GM18520 (cell line): ENCODE results near the gene GPC6.
"Not testable (repeated sequence)": the region's sequence is repeated elsewhere in the genome, so short reads cannot be mapped to it uniquely, and the experiment has no call there.

ENCODE experiments used
- ATAC-seq: cut with Tn5 transposase; IDR thresholded peaks from one replicate; pipeline ENCODE4 v1.9.1; 2021; ENCODE audit not compliant: unreplicated experiment

GPC6 gene

DNA sequence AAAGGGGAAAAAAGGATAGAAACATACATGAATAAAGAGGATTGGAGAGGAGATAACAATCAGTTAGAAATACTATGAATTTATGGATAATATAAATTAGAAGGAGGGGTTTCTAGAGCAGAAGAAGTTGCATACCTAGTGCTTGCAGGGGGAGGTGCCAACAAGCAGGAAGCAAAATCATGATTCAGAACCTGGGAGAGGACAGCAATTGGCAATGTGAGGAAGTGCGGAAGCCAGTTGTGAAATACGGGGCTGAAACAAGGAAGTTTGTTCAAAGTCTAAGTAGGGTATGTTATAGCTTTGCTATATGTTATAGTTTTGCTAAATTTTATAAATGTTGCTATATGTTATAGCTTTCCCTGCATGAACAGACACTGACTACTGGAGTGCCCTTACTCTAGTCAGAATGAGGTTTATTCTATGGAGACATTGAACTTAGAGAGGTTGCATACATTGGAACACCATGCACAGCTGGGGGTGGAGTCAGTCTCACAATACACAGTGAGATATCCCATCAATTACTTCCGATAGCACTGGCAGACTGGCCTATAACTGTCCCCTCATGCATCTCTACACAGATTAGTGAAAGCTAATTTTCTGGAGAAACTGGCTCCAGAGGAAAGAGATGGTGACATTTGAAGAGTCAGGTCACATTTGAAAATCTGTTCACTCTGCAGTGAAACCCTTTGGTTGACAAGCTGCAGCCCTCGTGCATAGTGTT is 92.1 kb downstream of the GPC6 start:
- no peak for ATAC-seq

DNA sequence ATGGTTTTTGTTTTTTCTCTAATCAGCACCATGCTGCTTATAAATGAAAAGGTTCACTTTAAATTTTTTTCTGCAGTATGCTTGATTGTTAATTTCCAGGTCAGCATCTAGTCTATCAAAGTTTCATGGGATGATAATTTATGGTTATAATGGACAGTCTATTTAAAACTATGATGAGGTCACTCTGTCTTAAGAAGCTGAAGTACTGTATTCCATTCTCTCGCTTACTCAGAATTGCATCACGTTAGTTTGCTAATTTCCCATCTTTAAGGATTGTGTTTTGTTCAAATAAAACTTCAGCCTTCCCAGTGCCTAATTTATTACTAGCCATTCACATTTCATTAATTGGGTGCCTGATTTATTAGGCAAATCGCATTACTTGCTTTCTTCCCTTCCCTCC is 94.3 kb downstream of the GPC6 start:
- no peak for ATAC-seq

DNA sequence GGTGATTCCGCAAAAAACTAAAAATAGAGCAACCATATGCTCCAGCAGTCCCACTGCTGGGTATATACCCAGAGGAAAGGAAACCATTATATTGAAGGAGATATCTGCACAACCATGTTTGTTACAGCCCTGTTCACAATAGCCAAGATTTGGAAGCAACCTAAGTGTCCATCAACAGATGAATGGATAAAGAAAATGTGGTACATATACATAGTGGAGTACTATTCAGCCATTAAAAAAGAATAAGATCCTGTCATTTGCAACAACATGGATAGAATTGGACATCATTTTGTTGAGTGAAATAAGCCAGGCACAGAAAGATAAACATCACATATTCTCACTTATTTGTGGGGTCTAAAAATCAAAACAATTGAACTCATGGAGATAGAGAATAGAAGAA is 97.3 kb downstream of the GPC6 start:
- not testable (repeated sequence) for ATAC-seq

DNA sequence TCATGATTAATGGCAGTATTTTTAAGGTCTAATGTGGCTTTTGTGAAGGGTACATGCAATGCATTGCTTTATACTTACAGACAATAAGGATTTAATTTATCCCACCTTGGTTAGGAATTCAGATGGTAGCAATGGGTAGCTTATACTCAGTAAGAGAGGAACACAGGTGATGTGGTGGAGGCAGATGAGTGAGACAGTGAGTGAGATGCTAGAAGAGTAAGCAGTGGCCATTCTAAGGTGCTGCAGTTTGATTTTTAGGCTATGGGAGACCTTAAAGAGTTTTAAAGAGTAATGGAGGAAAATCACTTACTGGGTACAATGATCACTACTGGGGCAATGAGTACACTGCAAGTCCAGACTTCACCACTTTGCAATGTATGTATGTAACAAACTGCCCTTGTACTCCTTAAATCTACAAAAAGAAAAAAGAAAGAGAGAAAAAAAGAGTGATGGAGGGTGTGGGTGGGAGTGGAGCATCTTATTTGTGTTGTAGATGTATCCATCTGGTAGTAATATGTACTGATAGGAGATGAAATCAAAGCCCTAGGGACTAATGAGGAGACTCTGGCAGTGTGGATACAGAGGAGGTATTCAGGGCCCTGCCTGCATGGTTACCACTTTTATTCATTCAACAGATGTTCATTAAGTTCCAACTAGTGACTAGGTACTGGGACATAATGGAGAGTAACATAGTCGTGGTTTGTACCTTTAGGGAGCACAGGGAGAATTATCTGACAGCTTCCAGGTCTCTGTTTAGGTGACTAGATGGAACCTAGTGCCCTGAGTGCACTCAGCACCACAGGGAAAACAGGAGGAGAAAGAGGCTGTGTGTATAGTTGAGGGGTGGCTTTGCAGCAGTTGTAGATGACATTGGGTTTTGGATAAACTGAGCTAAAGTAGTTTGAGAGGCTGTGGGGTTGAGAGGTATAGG is 99.0 kb downstream of the GPC6 start:
- no peak for ATAC-seq

DNA sequence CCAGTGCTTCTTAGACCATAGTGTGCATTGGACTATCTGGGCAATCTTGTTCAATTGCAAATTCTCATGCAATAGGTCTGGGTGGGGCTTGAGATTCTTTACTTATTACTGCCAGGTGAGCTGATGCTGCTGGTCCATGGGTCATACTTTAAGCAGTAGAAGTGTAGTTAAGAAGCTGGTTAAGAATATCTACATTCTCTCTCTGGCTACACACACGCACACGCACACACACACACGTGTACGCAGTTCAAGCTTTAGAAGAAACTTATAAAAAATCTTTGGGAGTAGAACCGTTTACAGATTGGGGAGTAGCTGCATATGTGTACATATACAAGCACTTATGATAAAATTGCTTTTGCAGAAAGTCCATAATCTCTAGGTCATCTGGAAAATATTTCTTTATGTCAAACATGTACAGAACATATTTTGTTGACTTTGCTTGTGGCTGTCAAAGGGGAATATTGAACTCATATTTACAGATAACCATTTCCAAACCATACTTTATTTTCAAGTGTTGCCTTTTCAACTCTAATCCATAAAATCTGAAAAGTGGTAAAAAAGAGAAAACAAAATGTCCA is 99.7 kb downstream of the GPC6 start:
- no peak for ATAC-seq

DNA sequence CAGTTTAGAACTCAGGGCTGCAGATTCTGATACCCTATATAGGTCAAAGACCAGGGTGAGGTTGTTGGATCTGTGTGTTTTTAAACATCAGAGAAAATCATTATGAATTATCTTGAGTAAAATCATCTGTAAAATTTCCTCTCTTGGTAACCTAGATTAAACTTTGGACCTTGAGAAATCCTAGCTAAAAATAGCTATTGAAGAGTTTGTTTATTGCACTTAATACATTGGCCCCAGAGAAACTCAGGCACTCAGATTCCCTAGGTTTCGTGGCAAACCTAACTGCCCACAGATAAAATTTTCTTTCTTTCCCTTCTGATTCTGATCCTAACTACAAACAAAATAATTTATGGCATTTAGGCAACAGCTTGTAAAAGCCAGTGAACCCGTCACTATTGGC is 102.3 kb downstream of the GPC6 start:
- no peak for ATAC-seq

DNA sequence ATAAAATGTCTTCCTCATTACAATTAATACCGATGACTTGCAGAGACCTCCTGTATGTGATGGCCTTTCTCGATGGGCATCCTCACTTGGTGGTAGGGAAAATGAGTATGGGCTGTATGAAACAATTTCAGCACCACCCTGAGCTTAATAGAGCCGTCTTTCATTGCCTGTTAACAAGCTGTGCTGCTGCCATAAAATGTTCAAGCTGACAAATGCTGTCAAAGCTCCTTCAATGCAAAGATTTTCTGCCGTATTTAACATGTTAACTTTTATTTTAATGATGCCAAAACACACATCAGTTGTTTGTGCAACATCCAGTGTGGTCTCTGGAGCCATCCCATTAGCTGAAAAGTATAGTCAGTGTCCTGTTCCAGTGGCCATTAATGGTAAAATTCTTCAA is 110.1 kb downstream of the GPC6 start:
- no peak for ATAC-seq

DNA sequence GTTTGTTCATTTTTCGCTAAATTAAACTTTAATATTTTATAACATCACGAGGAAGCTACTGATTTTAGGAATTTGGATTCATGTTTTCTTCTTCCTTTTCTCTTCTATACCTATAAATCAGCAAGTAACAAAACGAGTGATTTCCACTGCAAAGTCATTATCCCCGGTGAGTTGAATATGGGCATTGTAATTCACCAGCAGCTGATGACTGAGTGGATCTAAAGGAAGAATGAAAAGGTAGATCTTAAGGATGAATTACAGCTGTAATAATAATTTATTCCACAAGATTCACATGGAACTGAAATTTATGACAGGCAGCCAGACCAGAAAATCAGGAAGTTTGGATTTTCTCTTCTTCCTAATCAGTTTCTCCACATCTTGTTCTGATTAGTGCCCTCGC is 111.4 kb downstream of the GPC6 start:
- no peak for ATAC-seq

DNA sequence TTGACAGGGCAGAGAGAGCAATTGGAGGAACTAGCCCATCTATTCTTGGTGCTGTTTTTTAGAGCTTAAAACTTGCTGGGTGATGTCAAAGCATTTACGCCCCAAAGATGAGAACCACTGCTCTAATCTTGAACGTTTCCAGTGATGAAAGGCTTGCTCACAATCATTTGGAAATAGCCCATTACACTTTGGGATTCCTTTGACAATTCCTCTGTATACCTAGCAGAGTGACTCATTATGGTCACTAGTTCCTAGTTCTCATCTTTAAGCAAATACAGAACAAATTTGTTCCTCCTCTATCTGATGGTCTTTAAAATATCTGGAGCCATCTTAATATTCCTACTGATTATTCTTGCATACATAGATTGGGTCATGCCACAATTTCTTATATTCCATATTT is 112.3 kb downstream of the GPC6 start:
- ATAC-seq, result no peak

DNA sequence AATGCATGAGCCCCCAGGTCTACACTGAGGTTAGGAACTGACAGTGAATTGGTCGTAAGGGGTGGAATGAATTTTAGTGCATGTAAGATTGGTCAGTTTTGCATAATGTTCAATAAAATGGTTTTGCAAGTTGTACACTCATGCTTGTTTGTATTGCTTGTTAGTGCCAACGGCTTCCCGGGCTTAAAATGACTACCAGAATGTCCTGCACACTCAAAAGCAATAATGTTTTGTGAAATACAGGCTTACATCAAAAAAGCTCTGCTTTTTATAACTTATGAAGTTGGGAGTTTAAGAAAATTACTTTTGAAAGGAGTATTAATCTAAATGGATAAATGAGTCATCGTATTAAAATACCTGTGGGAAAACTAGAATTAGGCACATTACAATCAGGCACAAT is 112.9 kb downstream of the GPC6 start:
- no peak for ATAC-seq

DNA sequence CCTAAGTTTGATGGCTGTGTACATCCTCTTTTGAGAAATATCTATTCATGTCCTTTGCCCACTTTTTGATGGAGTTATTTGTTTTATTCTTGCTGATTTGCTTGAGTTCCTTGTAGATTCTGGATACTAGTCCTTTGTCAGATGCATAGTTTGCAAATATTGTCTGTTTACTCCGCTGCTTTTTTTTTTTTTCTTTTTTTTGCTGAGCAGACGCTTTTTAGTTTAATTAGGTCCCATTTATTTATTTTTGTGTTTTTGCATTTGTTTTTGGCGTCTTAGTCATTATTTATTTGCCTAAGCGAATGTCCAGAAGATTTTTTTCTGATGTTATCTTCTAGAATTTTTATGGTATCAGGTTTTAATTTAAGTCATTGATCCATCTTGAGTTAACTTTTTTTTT is 114.9 kb downstream of the GPC6 start:
- no peak for ATAC-seq

DNA sequence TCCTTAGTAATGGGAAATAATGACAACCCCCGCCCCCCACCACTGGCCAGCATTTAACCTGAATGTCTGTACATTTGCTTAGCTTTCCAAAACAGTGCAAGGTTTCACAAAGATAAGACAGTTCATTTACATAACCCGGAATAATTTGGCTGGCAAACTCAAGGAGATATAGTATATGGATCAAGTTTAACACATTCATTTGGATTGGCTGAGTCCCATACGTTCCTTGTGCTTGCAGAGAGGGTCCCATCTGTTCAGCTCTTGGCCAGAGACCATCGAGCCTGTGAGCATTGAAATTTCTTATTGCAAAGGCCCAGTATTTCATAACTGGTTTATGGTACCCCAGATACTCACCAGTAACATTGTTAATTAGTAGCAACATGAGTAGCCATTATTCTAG is 116.5 kb downstream of the GPC6 start:
- ATAC-seq, result no peak

DNA sequence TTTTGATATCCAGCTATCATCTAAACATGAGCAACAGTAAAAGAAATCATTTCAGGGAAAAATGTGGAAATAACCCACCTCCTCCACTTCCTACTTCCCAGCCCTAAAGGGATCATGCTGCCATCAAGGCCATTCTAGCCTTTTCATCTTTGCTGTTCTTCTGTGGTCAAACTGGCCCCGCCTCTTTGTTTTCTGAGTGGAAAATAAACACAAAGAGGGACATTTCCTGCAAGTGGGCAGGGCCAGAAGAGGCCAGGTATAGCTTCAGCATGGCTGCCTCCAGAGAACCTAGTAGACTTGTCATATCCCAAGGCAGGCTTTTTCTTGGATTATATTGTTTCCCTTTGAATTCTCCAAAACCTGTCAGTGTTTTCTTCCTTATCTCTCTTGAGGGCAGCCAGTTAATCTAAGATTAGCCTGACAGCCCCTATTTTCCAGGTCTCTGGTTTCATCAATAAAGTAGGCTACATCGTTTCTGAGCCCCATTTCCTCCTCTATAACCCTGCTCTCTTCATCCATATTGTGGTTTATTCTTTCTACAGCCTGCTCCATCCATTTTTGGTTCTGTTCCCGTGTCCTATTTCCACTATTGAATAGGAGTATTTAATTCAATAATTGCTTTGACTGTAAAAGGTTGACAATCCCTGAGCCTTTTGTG is 117.6 kb downstream of the GPC6 start:
- ATAC-seq, result no peak

DNA sequence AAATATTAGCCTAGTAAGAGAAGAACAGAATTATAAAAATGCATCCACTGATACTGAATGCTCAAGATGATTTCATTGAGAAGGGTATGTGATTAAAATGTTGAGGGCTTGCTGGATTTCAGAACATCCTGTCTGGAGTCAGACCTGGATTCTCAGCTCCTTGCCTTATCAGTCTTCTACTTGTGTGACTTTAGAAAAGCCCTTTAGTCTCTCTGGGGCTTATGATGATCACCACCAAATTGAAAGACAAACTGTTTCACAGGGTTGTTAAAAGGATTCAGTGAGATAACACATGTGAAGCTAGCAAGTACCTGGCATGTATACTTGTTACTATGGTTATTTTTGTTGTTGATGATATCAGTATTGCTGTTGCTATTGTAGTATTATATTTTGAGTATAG is 118.4 kb downstream of the GPC6 start:
- ATAC-seq, result no peak

DNA sequence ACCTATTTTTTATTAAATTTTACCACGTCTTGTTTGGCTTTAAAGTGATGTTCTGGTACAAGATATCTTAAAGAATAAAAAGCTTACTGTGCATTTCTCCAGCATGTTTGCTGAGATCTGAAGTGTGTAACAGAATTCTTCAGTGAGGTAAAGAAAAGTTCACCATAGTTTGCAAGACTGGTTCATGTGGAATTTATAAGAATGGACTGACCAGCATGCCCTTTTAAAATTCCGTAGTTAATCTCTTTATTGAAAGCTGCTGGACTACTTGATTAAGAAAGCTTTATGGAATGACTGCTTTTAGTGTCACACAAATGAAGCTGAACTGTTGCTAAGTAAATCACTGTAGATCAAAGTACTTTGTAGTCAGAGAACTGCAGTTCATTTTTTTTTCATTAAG is 119.2 kb downstream of the GPC6 start:
- ATAC-seq, result no peak

DNA sequence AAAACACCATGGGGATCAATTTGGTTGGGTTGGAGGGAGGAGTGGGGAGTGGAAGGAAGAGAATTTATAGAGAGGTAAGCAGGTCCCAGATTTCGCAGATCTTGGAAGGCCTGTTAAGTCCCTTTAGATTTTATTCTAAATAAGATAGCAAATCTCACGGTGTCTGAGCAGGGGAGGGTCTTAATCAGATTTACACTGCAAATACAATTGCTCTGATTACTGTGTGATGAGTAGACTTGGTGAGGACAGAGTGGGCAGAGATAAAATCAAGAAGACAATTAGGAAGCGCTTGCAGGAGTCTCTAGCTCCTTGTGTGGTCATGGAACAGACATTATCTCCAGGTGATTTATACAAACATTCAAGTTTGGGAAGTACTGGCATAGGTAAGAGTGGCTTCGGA is 126.0 kb downstream of the GPC6 start:
- ATAC-seq, result no peak

DNA sequence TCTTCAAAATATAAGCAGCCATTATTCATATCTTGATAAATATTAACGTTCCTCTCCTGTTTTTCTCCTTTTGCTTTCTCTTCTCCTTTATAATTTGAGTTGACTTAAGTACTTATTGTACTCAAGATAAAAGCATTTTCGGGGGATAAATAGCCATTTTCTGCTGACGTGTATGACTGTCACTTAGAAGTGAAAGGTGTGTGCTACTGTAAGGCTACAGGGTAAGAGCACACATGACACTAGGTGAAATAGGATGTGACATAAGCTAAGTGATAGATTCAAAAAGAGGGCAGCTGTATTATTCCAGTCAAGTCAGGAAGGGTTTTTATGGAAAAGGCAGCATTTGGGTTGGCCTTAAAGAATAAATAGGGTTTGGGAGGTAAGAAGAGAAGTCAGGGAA is 128.5 kb downstream of the GPC6 start:
- no peak for ATAC-seq

DNA sequence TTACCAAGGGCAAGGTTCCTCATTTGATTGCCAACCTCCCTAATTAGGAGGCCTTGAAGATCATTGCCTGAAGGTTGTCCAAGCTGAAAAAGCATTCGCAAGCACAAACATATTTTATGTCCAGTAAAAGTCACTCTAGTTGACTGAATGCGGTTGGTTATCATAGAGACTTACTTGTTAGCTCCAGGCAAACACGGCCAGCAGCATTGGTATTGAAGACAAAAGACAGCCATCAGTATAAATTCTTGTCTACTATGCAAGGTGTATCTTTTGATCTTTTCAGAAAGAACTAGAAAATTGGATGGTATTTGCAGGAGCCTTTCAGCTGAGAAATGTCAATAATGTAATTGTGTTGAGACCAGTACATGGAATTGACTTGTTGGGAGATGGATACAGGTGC is 129.9 kb downstream of the GPC6 start:
- ATAC-seq, result no peak

DNA sequence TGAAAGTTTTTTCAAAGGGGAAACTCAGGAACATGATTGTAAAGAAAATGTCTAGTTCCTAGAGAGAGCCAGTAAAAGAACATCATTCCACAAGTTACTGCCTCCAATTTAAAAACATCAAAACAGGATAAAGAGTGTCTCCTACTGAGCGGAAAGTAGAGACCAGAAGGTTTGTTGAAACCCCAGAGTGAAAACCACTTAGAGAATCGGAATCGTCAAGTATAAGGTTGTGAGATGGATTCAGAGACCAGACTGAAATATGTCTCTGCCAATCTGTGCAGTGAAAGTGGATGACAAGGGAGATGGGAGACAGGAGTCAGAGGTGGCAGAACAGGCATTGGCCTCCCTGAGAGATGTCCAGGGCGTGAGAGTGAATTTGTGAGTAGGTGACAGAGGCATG is 133.4 kb downstream of the GPC6 start:
- no peak for ATAC-seq

DNA sequence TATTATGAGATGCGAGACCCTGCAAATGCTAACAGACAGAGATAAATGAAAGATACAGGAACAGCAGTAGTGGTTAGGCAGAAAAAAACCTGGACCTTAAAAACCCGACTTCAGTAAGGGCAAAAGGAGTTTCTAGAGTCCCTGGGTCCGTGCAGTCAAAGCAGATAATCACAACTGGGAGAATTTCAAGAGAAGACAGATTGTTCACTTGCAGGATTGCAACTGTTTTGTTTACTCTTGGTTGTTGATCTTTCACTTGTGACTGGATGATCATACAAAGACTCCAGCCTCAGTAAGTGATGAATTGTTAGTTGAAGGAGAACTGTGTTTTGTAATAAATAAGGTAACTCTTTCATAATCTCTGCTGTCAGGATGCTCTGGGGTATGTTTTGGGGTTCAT is 135.1 kb downstream of the GPC6 start:
- ATAC-seq, result no peak

DNA sequence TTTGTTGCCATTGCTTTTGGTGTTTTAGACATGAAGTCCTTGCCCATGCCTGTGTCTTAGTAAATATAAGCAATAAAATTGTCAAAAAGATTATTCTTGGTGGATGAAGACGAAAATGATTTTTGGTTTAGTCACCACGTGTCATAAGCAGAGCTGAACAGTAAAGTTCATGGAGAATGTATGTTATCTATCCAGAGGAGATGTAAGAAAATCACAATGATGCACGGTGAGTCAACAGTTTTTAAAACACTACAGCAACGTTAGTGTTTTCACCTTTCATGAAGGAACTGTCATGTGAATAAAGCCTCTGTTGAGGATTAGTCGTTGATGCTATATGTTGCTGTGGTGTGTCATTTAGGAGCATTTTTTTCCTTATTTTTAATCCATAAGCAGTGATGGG is 137.6 kb downstream of the GPC6 start:
- ATAC-seq, result no peak

DNA sequence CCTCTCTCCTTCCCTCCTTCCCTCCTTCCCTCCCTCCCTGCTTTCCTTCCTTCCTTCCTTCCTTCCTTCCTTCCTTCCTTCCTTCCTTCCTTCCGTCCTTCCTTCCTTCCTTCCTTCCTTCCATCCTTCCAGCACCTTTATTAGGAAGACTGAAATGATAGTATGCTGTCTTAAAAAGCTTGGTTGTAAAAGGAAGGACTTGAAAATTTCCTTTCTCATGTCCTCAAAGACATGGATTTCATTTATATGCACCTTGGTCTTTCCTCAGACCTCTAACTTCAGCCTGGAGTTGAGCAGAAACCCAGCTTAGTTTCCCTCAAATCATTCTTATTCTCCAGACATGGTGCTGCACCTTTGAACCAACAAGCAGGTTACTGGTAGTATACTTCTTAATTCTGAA is 141.7 kb downstream of the GPC6 start:
- no peak for ATAC-seq
